Breast epithelium (tissue), 3 donors: ENCODE results near the gene DCLK1.

Experiments
- CTCF ChIP-seq, 3 donors: fragments of 450-650 bp; IDR thresholded peaks; one replicate each; pipeline ENCODE4 v1.5.1; 2016 to 2017; ENCODE audit warnings: antibody characterized with exemption in 3 of 3, mild to moderate bottlenecking in 3 of 3, moderate library complexity in 3 of 3
- POLR2A ChIP-seq: fragments of 450-650 bp; IDR thresholded peaks from one replicate; pipeline ENCODE4 v1.6.1; 2016; ENCODE audit warnings: antibody characterized with exemption, mild to moderate bottlenecking, moderate library complexity
- POLR2AphosphoS5 ChIP-seq, 3 donors: sonication (generic); formaldehyde crosslinking; IDR thresholded peaks; one replicate each; pipeline ENCODE4 v1.6.1; 2017; ENCODE audit warnings: antibody characterized with exemption in 3 of 3

- TF ChIP-seq CTCF (IDR thresholded peaks at IDR 0.05): no peak
- TF ChIP-seq POLR2A: no peak
- no peak for TF ChIP-seq POLR2AphosphoS5 (IDR thresholded peaks at IDR 0.05)
Measured at GRCh38 chr13:35832551-35832950, 298.6 kb downstream of the DCLK1 start.
